Islet precursor cell (in vitro differentiated cells): ENCODE data around the gene ZNF275.
"Not testable (repeated sequence)": the region's sequence is repeated elsewhere in the genome, so short reads cannot be mapped to it uniquely, and the experiment has no call there.

Experiments used
- DNase-seq: peaks from one replicate; pipeline ENCODE4 v3.0.0-alpha.2; 2018

ZNF275 gene

GRCh38 chrX:153388722-153389459 lies 54.9 kb downstream of the ZNF275 start:
- peak; percentile 29 for DNase-seq

- not testable (repeated sequence) for DNase-seq
Measured at GRCh38 chrX:153389460-153389768, 55.5 kb downstream of the ZNF275 start.

GRCh38 chrX:153392642-153393321 lies 58.8 kb downstream of the ZNF275 start:
- peak; percentile 31 for DNase-seq

DNA sequence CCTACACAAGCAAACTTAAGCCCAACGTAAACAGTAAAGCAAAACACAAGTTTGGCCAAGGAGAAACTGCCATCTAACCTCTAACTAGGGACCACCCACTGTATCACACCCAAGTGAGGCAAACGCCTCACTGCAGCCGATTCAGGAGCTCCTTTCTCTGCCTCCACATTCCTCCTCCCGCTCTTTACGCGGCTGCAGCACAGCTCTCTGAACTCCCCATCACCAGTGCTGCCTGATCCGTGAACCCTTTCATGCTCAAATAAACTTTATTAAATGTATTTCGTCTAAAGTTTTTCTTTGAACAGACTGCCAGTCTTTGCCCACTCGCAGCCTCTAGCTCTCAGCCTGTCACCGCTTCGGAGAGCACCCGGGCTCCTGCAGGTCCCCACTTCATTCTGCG lies 60.7 kb downstream of the ZNF275 start:
- no peak for DNase-seq

DNA sequence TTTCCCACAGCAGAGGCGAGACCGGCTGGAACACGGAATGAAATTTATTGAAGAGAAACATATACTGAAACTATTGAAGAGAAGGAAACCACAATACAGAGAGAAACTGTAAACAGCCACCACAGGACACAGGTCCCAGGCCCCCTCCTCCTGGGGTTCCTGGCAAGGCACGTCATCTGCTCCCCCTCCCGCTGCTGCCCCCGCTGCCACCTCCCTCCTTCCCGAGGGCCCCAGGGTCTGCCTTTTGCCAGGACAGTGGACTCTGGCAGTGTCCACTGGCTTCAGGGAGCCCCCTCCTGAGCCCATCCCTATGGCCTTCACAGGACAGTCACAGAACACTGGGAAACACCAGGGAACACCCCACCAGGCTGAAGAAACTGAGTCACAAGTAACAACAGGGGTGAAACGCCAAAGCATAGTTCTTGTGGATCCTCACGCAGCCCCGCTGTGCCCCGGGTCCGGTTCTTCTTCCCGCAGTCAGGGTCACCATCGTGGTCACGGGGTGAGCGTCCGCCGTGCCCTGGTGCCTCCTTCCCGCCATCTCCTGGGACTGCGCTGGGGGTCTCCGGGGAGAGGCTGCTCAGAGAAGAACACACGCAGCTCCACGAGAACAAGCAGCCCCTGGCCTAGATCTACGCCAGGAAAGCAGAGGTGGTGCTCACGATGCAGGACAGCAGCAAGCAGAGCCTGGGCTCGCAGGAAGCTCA lies 61.8 kb downstream of the ZNF275 start:
- no peak for DNase-seq

DNA sequence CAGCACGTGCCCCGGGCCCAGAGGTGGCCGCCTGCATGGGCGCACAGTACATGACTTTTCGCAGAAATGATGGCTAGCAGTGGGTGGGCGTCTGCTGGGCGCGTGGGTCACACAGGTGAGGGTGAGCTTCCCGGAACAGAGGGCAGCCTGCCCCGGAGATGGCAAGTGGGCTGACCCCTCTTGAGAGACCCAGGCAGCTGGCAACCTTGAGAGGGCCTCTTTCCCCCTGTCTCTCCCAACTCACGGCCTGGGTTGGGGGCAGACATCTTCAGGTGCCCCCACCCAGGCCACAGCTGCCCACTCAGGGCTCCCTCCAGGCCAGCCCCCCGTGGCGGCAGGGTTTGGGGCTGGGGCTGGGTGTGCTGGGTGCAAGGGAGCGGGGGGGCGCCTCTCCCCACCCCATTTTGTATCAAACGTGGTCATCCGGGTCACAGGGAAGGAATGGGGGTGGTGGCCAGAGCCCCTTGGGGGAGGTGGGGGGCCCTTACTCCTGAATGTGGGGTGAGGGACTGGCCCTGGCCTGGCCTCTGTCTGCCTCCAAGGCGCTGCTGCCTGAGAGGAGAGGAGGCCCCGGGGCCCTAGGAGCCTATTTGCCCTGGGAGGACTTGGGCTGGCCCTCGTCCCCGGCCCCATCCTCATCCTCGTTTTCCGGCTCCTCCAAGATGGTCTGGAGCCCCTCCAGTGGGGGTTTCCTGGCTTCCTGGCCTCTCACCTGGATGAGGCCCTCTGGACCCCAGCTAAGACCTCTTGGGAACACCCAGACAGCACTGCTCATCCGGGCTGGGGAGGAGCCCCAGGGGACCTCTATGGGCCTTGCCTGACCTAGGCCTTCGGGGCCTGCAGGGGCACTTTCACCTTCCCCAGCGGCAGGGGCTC lies 62.6 kb downstream of the ZNF275 start:
- DNase-seq: no peak

DNA sequence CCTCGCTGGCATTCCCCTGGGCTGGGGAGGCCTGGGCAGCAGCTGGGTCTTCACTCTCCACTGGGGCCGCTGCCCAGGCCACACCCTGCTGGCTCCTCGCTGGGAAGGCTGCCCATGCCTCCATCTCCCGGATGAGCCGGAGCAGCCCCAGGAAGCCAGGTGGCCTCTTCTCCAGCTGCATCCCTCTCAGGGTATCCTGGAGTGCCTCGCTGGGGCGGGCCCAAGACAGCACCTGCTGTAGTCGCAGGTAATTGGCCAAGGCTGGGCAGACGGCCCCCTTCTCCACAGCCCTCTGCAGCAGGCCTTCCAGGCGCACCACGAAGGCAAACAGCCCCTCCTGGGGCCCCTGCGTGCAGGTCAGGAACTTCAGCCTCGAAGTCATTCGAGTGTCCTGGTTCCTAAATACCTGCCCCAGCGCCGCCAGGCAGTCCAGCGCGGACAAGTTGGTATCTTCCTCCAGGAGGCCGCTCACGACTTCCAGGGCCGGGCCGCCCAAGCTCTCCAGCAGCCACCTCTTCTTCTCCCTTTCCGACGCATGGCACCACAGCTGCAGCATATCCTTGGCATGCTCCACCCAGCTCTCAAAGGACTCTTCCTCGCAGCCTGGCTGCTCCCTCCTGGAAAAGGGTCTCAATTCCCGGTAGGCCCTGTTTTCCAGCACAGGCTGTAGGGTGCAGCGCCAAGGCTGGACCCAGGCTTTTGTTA lies 63.5 kb downstream of the ZNF275 start:
- no peak for DNase-seq

DNA sequence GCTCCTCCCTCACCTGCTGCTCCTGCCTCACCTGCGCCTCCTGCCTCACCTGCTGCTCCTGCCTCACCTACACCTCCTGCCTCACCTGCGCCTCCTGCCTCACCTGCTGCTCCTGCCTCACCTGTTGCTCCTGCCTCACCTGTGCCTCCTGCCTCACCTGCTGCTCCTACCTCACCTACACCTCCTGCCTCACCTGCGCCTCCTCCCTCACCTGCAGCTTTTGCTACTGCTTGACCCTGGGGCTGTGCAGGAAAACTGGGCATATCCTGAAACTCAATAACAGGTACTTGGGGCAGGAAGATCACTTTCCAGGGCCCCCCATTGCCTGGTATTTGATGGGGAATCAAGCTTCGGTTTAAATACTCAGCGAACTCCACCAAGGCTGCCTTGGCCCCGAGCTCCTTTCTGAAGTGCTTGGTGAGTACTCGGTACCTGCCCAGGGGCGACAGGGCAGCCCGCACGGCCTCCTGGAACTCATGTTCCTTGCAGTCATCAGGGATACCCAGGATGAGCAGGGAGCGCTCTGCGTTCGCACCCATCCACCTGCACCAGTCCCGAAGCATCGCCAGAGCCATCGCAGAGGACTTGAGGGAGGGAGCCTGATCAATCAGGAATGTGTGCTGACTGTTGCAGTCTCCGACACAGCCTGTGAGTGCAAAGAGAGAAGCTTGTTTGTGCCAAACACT lies 64.5 kb downstream of the ZNF275 start:
- DNase-seq: no peak

DNA sequence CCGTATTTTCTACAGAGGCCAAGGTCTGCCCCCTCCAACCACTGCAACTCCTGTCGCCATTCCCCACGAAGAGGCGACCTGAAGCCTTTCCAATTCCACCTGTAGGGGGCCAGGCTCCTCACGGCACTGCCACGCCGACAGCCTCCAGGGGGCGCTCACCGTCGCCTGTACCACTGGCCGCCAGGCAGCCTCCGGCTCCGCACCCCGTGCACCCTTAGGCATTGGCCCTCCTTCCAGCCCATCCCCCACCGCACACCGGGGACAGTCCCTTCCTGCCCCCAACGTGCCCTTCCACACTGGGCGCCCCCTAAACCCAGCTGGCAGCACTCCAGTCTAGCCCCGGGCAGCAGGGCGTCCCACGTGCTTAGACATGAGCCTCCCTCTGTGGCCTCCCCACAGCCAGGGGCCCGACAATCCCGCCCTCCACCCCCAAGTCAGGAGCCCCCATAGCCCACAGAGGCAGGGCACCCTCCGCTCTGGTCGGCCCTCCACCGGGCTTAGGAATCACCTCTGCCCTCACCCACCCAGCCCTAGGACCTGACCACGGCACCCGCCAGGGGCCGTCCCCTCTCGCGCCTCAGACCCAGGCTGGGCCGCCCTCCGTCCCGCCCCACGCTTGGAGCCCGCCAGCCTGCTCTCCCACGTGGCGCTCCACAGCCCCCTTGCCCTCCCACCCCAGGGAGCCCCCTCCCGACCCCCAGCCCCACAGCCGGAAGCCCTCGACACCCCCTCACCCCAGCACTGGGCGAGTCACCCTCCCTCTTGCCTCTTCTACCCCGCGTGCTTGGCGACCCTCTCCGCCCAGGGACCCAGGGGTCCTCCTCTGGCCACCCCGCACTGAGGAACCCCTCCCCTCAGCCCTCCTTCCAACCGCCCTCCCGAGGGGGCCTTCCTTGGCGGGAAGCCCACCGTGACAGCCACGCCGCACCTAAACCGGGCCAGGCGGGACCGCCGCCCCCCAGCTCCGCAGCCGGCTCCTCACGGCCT lies 66.5 kb downstream of the ZNF275 start:
- no peak for DNase-seq

DNA sequence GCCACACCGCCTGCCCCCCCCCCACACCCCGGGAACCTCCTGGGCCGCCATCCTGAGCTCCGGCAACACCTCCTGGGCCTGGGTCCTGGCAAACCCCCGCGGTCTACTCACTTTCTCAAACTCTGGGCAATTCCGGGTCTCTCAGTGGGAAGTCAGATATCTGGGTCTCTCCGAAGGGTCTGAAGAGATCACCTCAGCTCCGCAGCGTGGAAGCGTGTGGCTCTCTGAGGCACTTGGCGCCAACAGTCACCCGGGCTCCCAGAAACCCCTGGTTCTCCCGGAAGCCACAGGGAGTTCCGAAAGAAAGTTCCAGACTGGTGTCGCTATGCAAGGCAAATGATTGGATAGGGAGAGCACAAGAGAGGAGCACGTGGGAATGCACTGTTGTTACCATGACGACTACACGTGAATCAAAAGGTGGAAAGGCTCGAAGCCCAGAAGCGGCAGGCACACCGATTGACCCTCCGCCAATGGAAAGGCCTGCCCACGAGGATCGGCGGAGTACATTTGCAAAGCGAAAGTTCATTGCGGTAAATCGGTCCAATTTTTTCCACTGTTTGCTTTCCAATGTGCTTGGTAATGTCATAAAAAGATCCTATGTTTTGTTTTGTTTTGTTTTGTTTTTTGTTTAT lies 67.3 kb downstream of the ZNF275 start, which contains the start of gene PNMA6E:
TSS of gene PNMA6E (minus strand) at position 218 of the 632 bp plus-strand sequence. CDS start 2,501 bp downstream, outside the sequence.
- no peak for DNase-seq
